OCI-LY3 (cell line): ENCODE results near the gene ZDHHC14.

ENCODE experiments used
- H2AFZ ChIP-seq: fragments of 200-600, 300-600 bp; shearing (Covaris generic); 2 replicates; pipeline ENCODE4 v1.6.0; 2014; ENCODE audit warnings: antibody characterized with exemption, low read depth, low read length
- H3K27ac ChIP-seq: fragments of 200-600, 300-600 bp; sonication (generic); 2 replicates; pipeline ENCODE4 v1.5.1; 2014; ENCODE audit warnings: mild to moderate bottlenecking, low read length, moderate library complexity, mixed read lengths
- H3K27me3 ChIP-seq: fragments of 200-600, 300-600 bp; sonication (generic); 2 replicates; pipeline ENCODE4 v1.6.1; 2014; ENCODE audit warnings: low read depth, low read length, mixed read lengths
- H3K36me3 ChIP-seq: fragments of 200-600, 300-600 bp; sonication (generic); replicated peaks from 2 replicates; pipeline ENCODE3; 2014; ENCODE audit warnings: low read depth, low read length, mixed read lengths
- H3K4me1 ChIP-seq: fragments of 300-600, 200-600 bp; sonication (generic); 2 replicates; pipeline ENCODE4 v1.6.1; 2014; ENCODE audit warnings: low read length, mixed read lengths
- H3K4me2 ChIP-seq: fragments of 200-600, 300-600 bp; sonication (generic); 2 replicates; pipeline ENCODE4 v1.6.1; 2014; ENCODE audit warnings: low read length, mixed read lengths
- H3K4me3 ChIP-seq: fragments of 300-600, 200-600 bp; sonication (generic); 2 replicates; pipeline ENCODE4 v1.5.1; 2014; ENCODE audit warnings: antibody characterized with exemption, mild to moderate bottlenecking, low read length, moderate library complexity
- H3K79me2 ChIP-seq: fragments of 300-600, 200-600 bp; shearing (Covaris generic); 2 replicates; pipeline ENCODE4 v1.6.1; 2014; ENCODE audit warnings: mild to moderate bottlenecking, low read length, mixed read lengths
- H3K9ac ChIP-seq: fragments of 300-600, 200-600 bp; shearing (Covaris generic); 2 replicates; pipeline ENCODE4 v1.6.0; 2014; ENCODE audit warnings: mild to moderate bottlenecking, low read length, moderate library complexity
- H3K9me3 ChIP-seq: fragments of 200-600, 300-600 bp; shearing (Covaris generic); 2 replicates; pipeline ENCODE4 v1.6.1; 2014; ENCODE audit warnings: low read length, mixed read lengths; ENCODE audit not compliant: insufficient read depth
- H4K20me1 ChIP-seq: fragments of 200-600, 300-600 bp; sonication (generic); 2 replicates; pipeline ENCODE4 v1.6.1; 2016; ENCODE audit warnings: low read length, mixed read lengths; ENCODE audit not compliant: insufficient read depth
- EZH2phosphoT487 ChIP-seq: fragments of 200-600 bp; shearing (Covaris generic); IDR thresholded peaks from 2 replicates; pipeline ENCODE4 v1.6.1; 2018; ENCODE audit warnings: antibody characterized with exemption, mixed run types, low read depth
- TF ChIP-seq, protein P1 (sequence below): fragments of 200-600, 300-600 bp; sonication (generic); IDR thresholded peaks from 2 replicates; pipeline ENCODE4 v1.5.1; 2014; ENCODE audit warnings: antibody characterized with exemption, low read length, low read depth

Gene ZDHHC14

DNA sequence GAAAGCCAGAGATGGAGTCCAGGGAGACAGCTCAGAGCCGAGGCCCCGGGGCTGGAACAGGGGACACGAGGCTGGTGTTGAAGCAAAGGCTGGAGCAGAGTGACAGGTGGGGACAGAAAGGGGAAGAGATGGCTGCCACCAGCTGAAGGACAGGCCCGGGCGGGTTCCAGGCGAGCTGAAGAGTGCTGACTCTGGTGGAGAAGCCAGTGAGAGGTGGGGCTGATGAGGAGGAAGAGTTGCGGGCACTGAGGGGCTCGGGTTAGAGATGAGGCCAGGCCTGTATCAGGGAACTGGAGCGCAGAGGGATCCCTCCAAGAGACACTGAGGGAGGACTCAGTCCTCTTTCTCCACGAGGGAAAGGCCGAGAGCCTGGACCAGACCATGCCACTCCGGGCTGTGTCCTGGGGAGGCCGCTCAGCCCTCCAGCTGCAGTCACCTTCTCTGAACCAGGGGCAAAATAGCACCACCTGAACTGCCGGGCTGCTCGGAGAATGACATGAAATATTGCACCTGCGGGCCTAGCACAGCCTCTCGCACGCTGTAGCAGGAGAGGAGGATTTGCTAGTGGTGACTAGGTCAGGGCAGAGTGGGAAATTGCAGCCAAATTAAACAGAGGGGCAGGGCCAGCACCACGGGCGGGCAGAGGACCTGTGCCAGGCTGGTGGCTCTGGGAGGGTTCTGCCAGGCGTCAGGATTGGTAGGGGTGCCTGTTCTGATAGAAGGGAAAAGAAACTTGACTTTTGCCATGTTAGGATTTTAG is 175.9 kb downstream of the ZDHHC14 start:
- Histone ChIP-seq H3K4me1 (peaks cover 47% of the 10 kb centered on the region), H2AFZ (no peak overlapping the region), H3K9ac (no peak overlapping the region), H3K36me3 (no peaks in the 10 kb centered on the region), H3K4me3 (peak overlapping the region; percentile 31; the same call in 1 of the 2 replicates), H3K79me2 (no peaks in the 10 kb centered on the region), H3K27ac (no peak overlapping the region), H4K20me1 (no peaks in the 10 kb centered on the region), H3K9me3 (no peaks in the 10 kb centered on the region), H3K4me2 (peak overlapping the region; percentile 68), H3K27me3 (no peaks in the 10 kb centered on the region)
- TF ChIP-seq, protein P1, sequence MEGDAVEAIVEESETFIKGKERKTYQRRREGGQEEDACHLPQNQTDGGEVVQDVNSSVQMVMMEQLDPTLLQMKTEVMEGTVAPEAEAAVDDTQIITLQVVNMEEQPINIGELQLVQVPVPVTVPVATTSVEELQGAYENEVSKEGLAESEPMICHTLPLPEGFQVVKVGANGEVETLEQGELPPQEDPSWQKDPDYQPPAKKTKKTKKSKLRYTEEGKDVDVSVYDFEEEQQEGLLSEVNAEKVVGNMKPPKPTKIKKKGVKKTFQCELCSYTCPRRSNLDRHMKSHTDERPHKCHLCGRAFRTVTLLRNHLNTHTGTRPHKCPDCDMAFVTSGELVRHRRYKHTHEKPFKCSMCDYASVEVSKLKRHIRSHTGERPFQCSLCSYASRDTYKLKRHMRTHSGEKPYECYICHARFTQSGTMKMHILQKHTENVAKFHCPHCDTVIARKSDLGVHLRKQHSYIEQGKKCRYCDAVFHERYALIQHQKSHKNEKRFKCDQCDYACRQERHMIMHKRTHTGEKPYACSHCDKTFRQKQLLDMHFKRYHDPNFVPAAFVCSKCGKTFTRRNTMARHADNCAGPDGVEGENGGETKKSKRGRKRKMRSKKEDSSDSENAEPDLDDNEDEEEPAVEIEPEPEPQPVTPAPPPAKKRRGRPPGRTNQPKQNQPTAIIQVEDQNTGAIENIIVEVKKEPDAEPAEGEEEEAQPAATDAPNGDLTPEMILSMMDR, result no peak
- no peak for TF ChIP-seq EZH2phosphoT487

DNA sequence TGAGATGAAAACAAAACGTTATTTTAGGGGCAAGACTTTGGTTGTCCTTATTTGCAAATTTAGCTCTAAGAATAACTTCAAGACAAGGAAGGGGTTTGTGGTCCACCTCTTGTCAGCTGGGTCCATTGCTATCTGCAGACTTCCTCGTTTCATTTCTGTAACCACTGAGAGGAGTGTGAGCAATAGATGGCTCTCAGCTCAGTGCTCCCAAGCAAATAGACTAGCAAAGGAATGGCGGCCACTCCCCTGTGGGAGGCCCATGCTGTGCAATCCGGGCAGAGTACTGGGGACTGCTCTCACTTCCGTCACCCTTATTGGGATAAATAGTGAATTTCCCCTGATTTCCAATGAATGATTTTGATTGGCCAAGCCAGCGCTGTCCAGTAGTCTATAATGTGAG is 176.6 kb downstream of the ZDHHC14 start:
- no peak overlapping the region for H2AFZ ChIP-seq
- H3K4me2 ChIP-seq, result peak overlapping the region; percentile 68
- no peaks in the 10 kb centered on the region for H3K36me3 ChIP-seq
- H3K79me2 ChIP-seq, result no peaks in the 10 kb centered on the region
- no peaks in the 10 kb centered on the region for H3K27me3 ChIP-seq
- H4K20me1 ChIP-seq, result no peaks in the 10 kb centered on the region
- H3K4me3 ChIP-seq, result peak overlapping the region; percentile 31
- H3K9me3 ChIP-seq, result no peaks in the 10 kb centered on the region
- H3K27ac ChIP-seq, result no peak overlapping the region
- TF ChIP-seq EZH2phosphoT487, result no peak
- TF ChIP-seq, protein P1, result no peak
- peaks cover 54% of the 10 kb centered on the region for H3K4me1 ChIP-seq
- H3K9ac ChIP-seq, result no peak overlapping the region

DNA sequence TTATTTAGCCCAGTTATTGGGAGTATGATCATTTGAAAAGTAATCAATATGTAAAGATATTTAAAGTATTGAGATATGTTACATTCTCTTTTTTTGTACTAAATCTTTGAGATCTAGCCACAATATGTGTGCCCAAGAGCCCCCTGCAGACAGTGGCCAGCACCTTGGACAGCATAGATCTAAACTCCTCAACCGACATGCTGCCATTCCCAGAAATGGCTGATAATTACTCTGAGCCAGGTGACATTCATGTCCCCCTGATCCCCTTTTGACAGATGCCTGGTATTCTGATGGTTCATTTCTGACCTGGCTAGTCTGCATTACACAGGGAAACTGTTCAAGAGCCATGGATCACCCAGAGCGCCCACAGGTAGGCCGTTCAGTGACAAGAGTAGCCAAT is 177.1 kb downstream of the ZDHHC14 start:
- Histone ChIP-seq H2AFZ (no peak overlapping the region), H3K4me2 (peak overlapping the region; percentile 68), H4K20me1 (no peaks in the 10 kb centered on the region), H3K36me3 (no peaks in the 10 kb centered on the region), H3K79me2 (no peaks in the 10 kb centered on the region), H3K4me1 (peaks cover 58% of the 10 kb centered on the region), H3K27me3 (no peaks in the 10 kb centered on the region), H3K27ac (no peak overlapping the region), H3K4me3 (no peak overlapping the region), H3K9ac (no peak overlapping the region), H3K9me3 (no peaks in the 10 kb centered on the region)
- TF ChIP-seq EZH2phosphoT487, result no peak
- TF ChIP-seq, protein P1, result no peak

DNA sequence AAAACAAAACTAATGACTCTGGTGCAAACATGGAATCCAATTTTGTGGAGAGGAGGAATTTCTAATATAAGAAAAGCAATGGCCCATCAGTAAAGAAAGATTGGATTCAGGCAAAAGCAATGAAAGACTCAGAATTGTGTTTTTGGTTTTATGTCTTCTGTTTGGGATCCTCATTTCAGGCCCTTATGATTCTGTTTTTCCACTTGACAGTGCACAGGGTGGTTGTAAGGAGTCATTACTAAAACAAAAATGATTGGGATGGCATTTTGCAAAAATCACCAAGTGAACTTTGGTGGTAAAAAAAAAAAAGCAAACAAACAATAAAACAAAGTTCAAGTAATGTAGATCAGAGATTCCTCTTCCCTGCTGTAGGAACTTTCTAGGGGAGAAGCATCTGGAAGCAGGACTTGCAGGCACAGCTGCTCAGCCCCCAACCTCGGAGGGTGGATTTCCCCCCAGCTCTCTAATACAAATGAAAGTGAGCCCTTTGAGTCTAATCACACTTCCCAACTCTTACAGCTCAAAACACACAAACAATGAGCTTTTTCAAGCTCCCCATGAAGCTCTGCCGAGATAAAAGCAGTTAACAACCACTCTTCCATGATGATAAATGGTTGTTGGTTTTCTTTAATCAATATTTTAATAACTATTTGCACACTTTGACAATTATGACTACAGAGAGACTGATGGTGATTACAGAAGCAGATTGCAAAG is 177.7 kb downstream of the ZDHHC14 start:
- H3K27ac ChIP-seq, result no peak overlapping the region
- no peaks in the 10 kb centered on the region for H3K9me3 ChIP-seq
- H2AFZ ChIP-seq, result no peak overlapping the region
- H3K36me3 ChIP-seq, result no peaks in the 10 kb centered on the region
- H3K9ac ChIP-seq, result no peak overlapping the region
- no peaks in the 10 kb centered on the region for H3K79me2 ChIP-seq
- TF ChIP-seq, protein P1, result no peak
- no peak for TF ChIP-seq EZH2phosphoT487
- no peak overlapping the region for H3K4me3 ChIP-seq
- H3K4me2 ChIP-seq, result peak overlapping the region; percentile 68
- peaks cover 64% of the 10 kb centered on the region for H3K4me1 ChIP-seq
- H4K20me1 ChIP-seq, result no peaks in the 10 kb centered on the region
- H3K27me3 ChIP-seq, result no peaks in the 10 kb centered on the region
